OCI-LY7 (cell line): Measurements from ENCODE around the gene MKNK1. TPM values are rescaled to one million over a fixed set of nuclear protein-coding genes. Genes with fewer than 3 reads are reported as not detected.

Experiments
- BruUV-seq: library from RNA; stranded (reverse); fragments of 400-500 nt; replicated peaks from 2 replicates; lab custom pipeline; 2021; lab: Mats Ljungman, UMichigan
- CTCF ChIA-PET: fragments of 300-600 bp; sonication (Branson Sonifier 250); formaldehyde crosslinking; loops from one replicate; lab custom pipeline; 2022; ENCODE audit warnings: antibody characterized with exemption; ENCODE audit not compliant: unreplicated experiment; lab: Charles Lee
- POLR2A ChIA-PET: fragments of 300-600 bp; sonication (Branson Sonifier 250); formaldehyde crosslinking; loops from one replicate; lab custom pipeline; 2022; ENCODE audit warnings: antibody characterized with exemption; lab: Charles Lee
- DNase-seq: peaks from one replicate; pipeline ENCODE4 v3.0.0-alpha.2; 2015; ENCODE audit warnings: low spot score
- H2AFZ ChIP-seq: fragments of 200-600 bp; sonication (generic), shearing (Covaris generic); 2 replicates; pipeline ENCODE4 v1.6.1; 2014; ENCODE audit warnings: mild to moderate bottlenecking, antibody characterized with exemption, low read length, moderate library complexity
- H3K27ac ChIP-seq: fragments of 200-600 bp; sonication (generic); 2 replicates; pipeline ENCODE4 v1.5.1; 2014; ENCODE audit warnings: mixed run types, low read depth, mild to moderate bottlenecking, moderate library complexity, low read length, inconsistent platforms; ENCODE audit not compliant: poor library complexity, severe bottlenecking
- H3K36me3 ChIP-seq: fragments of 200-600 bp; sonication (generic); 2 replicates; pipeline ENCODE4 v1.6.1; 2014; ENCODE audit warnings: mild to moderate bottlenecking, antibody characterized with exemption, low read length, moderate library complexity, mixed read lengths; ENCODE audit not compliant: insufficient read depth
- H3K4me1 ChIP-seq: fragments of 200-600 bp; sonication (generic); 2 replicates; pipeline ENCODE4 v1.5.1; 2014; ENCODE audit warnings: mild to moderate bottlenecking, low read length; ENCODE audit not compliant: insufficient read depth, poor library complexity, severe bottlenecking
- H3K4me2 ChIP-seq: fragments of 200-600 bp; sonication (generic); 2 replicates; pipeline ENCODE4 v1.6.1; 2014; ENCODE audit warnings: mild to moderate bottlenecking, low read length
- H3K4me3 ChIP-seq: fragments of 200-600 bp; sonication (generic); 2 replicates; pipeline ENCODE4 v1.5.1; 2014; ENCODE audit warnings: mild to moderate bottlenecking, low read depth, low read length; ENCODE audit not compliant: poor library complexity, severe bottlenecking
- H3K79me2 ChIP-seq: fragments of 200-600 bp; sonication (generic); 2 replicates; pipeline ENCODE4 v1.6.1; 2016; ENCODE audit warnings: low read depth, mild to moderate bottlenecking, low read length, moderate library complexity, mixed read lengths; ENCODE audit not compliant: insufficient read depth
- H3K9me2 ChIP-seq: fragments of 200-600 bp; sonication (generic); 2 replicates; pipeline ENCODE4 v1.6.1; 2016; ENCODE audit warnings: mild to moderate bottlenecking, low read length, mixed read lengths; ENCODE audit not compliant: insufficient read depth
- H3K9me3 ChIP-seq: fragments of 200-600 bp; sonication (generic); 2 replicates; pipeline ENCODE4 v1.6.1; 2014; ENCODE audit warnings: mild to moderate bottlenecking, mixed run types, low read length, mixed read lengths
- H4K20me1 ChIP-seq: fragments of 200-600 bp; sonication (generic); 2 replicates; pipeline ENCODE4 v1.6.1; 2014; ENCODE audit warnings: mild to moderate bottlenecking, antibody characterized with exemption, low read length, moderate library complexity, mixed read lengths; ENCODE audit not compliant: insufficient read depth
- CTCF ChIP-seq: fragments of 200-600 bp; sonication (generic); conservative IDR thresholded peaks from 2 replicates; pipeline ENCODE4 v1.5.1; 2014; ENCODE audit warnings: mild to moderate bottlenecking, antibody characterized with exemption, low read length, moderate library complexity, mixed read lengths
- EZH2phosphoT487 ChIP-seq: fragments of 200-600 bp; sonication (generic); IDR thresholded peaks from 2 replicates; pipeline ENCODE4 v1.6.1; 2018; ENCODE audit warnings: low read depth, borderline replicate concordance, mild to moderate bottlenecking, mixed run types, antibody characterized with exemption, low read length, moderate library complexity, mixed read lengths
- intact Hi-C: fragments of 100-400 bp; cut with micrococcal nuclease; formaldehyde crosslinking; loops from one replicate; pipeline ENCODE4 v1.10.0; 2022; ENCODE audit not compliant: unreplicated experiment
- total RNA-seq, 2 experiments: library from RNA; depleted of rRNA in 1 of 2; stranded (reverse); fragments of >200 nt in 1 of 2; shearing (Covaris generic) in 1 of 2; gene quantifications; 2 replicates each; pipeline ENCODE4 v1.2.3, GENCODE V29; 2014 to 2022

MKNK1 gene
- total RNA-seq, 2 experiments from 2014 or later = 11.5 to 24.0 TPM

GRCh38 chr1:46646331-46646730, 42.3 kb upstream of the MKNK1 start:
- TF ChIP-seq EZH2phosphoT487 = no peak
- no peak for TF ChIP-seq CTCF
- Histone ChIP-seq H3K4me3 (no peak overlapping the region), H3K27ac (no peak overlapping the region), H4K20me1 (no peaks in the 10 kb centered on the region), H3K79me2 (no peaks in the 10 kb centered on the region), H3K4me1 (no peaks in the 10 kb centered on the region), H3K9me3 (peaks cover 24% of the 10 kb centered on the region), H2AFZ (no peak overlapping the region), H3K4me2 (no peak overlapping the region), H3K9me2 (no peaks in the 10 kb centered on the region), H3K36me3 (peaks cover 36% of the 10 kb centered on the region)
- DNase-seq = no peak
- intact Hi-C loops = no loop called here
- POLR2A ChIA-PET = interaction anchor here (0.6 kb wide), 1 partner anchor 64 kb away, joined by 3 read pairs; no protein-coding TSS in a partner anchor
- CTCF ChIA-PET = no interaction called here
- no TSS peak for BruUV-seq

- DNase-seq = no peak
- peaks cover 24% of the 10 kb centered on the region for H3K9me3 ChIP-seq
- no peaks in the 10 kb centered on the region for H3K4me1 ChIP-seq
- no peak overlapping the region for H3K4me3 ChIP-seq
- no peaks in the 10 kb centered on the region for H3K79me2 ChIP-seq
- ChIA-PET CTCF (no interaction called here), POLR2A (interaction anchor here (0.6 kb wide), 1 partner anchor 64 kb away, joined by 3 read pairs; no protein-coding TSS in a partner anchor)
- H3K4me2 ChIP-seq = no peak overlapping the region
- intact Hi-C loops = no loop called here
- H3K27ac ChIP-seq = no peak overlapping the region
- BruUV-seq = no TSS peak
- TF ChIP-seq CTCF = no peak
- no peak for TF ChIP-seq EZH2phosphoT487
- no peak overlapping the region for H2AFZ ChIP-seq
- H4K20me1 ChIP-seq = no peaks in the 10 kb centered on the region
- H3K9me2 ChIP-seq = no peaks in the 10 kb centered on the region
- peaks cover 36% of the 10 kb centered on the region for H3K36me3 ChIP-seq
These were observed 41.7 kb upstream of the MKNK1 start for GRCh38 chr1:46645815-46646214.

GRCh38 chr1:46643368-46643775, 39.3 kb upstream of the MKNK1 start:
- ChIA-PET CTCF (no interaction called here), POLR2A (interaction anchor here (0.7 to 1.7 kb wide), 2 partner anchors 13 to 69 kb away, joined by 3 to 5 read pairs; no protein-coding TSS in a partner anchor)
- no TSS peak for BruUV-seq
- Histone ChIP-seq H3K36me3 (peaks cover 12% of the 10 kb centered on the region), H3K4me2 (no peak overlapping the region), H3K27ac (no peak overlapping the region), H3K4me1 (no peaks in the 10 kb centered on the region), H4K20me1 (no peaks in the 10 kb centered on the region), H3K79me2 (no peaks in the 10 kb centered on the region), H3K4me3 (no peak overlapping the region), H2AFZ (no peak overlapping the region), H3K9me3 (0 out of 2 replicates have a peak, but pooled peaks cover 2% of the 10 kb centered on the region), H3K9me2 (no peaks in the 10 kb centered on the region)
- no peak for TF ChIP-seq EZH2phosphoT487
- no peak for TF ChIP-seq CTCF
- no peak for DNase-seq
- intact Hi-C loops = no loop called here
